Chondrocyte (in vitro differentiated cells): ENCODE results near the gene AGO4. TPM values are rescaled to one million over a fixed set of nuclear protein-coding genes. Genes with fewer than 3 reads are reported as not detected.

Experiments
- DNase-seq: peaks from one replicate; pipeline ENCODE4 v3.0.0; 2021; ENCODE audit warnings: mixed read lengths, low spot score
- H3K27ac Mint-ChIP-seq: one replicate; pipeline ENCODE4 v1.8.0; 2021; ENCODE audit warnings: mild to moderate bottlenecking, moderate library complexity, mixed read lengths; ENCODE audit not compliant: unreplicated experiment
- H3K27me3 Mint-ChIP-seq: 2 replicates; pipeline ENCODE4 v1.8.0; 2021; ENCODE audit warnings: low read depth, mixed read lengths
- H3K36me3 Mint-ChIP-seq: 2 replicates; pipeline ENCODE4 v1.8.0; 2021; ENCODE audit warnings: low read depth, mixed read lengths
- H3K4me1 Mint-ChIP-seq: 2 replicates; pipeline ENCODE4 v1.8.0; 2021; ENCODE audit warnings: low read depth, mild to moderate bottlenecking, mixed read lengths
- H3K4me3 Mint-ChIP-seq: one replicate; pipeline ENCODE4 v1.8.0; 2021; ENCODE audit warnings: mild to moderate bottlenecking, moderate library complexity, mixed read lengths; ENCODE audit not compliant: unreplicated experiment
- H3K9me3 Mint-ChIP-seq: 2 replicates; pipeline ENCODE4 v1.8.0; 2021; ENCODE audit warnings: low read depth, mixed read lengths
- CTCF ChIP-seq: fragments of 200-600 bp; sonication (generic); IDR thresholded peaks from 2 replicates; pipeline ENCODE4 v1.5.0; 2021; ENCODE audit warnings: antibody characterized with exemption, mild to moderate bottlenecking, moderate library complexity
- total RNA-seq: library from RNA; stranded (reverse); gene quantifications from 3 replicates; pipeline ENCODE4 v1.2.1, GENCODE V29; 2021

Gene AGO4
- total RNA-seq, 1 donor from 2014 or later: 11.8 TPM

GRCh38 chr1:35838693-35839245 is 31.0 kb downstream of the AGO4 start:
- Mint-ChIP-seq H3K4me3 (no peak overlapping the region), H3K27ac (no peak overlapping the region), H3K36me3 (peaks cover 48% of the 10 kb centered on the region)

GRCh38 chr1:35844826-35845225 is 37.0 kb downstream of the AGO4 start:
- peaks cover 27% of the 10 kb centered on the region for H3K36me3 Mint-ChIP-seq
- no peak for DNase-seq
- no peak overlapping the region for H3K27ac Mint-ChIP-seq
- peaks cover 15% of the 10 kb centered on the region for H3K4me1 Mint-ChIP-seq
- no peak overlapping the region for H3K4me3 Mint-ChIP-seq
- TF ChIP-seq CTCF: no peak
- no peaks in the 10 kb centered on the region for H3K9me3 Mint-ChIP-seq
- no peaks in the 10 kb centered on the region for H3K27me3 Mint-ChIP-seq

More at GRCh38 chr1:35838693-35839245, 31.0 kb downstream of the AGO4 start:
- TF ChIP-seq CTCF: no peak
- Mint-ChIP-seq H3K9me3 (peaks cover 4% of the 10 kb centered on the region), H3K4me1 (no peaks in the 10 kb centered on the region), H3K27me3 (no peaks in the 10 kb centered on the region)
- DNase-seq: no peak

DNA sequence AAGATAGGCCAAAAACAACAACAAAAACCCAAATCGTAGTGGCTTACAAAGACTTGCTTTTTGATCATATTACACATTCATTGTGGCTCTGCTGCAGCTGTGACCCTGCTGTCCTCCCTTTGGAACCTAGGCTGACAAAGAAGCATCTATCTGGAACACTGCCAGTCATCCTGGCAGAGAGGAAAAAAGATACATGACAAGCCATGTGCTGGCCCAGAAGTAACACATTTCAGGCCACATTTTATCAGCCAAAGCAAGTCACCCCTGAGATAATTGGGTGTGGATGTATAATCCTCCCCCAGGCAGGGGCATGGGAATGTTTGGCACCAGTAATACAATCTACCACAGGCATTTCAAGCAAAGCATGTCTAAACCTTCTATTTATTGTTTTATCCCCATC is 38.0 kb downstream of the AGO4 start:
- H3K4me1 Mint-ChIP-seq: peaks cover 24% of the 10 kb centered on the region
- H3K36me3 Mint-ChIP-seq: peaks cover 33% of the 10 kb centered on the region
- no peaks in the 10 kb centered on the region for H3K27me3 Mint-ChIP-seq
- H3K4me3 Mint-ChIP-seq: no peak overlapping the region
- H3K27ac Mint-ChIP-seq: no peak overlapping the region
- TF ChIP-seq CTCF: no peak
- DNase-seq: no peak
- no peaks in the 10 kb centered on the region for H3K9me3 Mint-ChIP-seq

DNA sequence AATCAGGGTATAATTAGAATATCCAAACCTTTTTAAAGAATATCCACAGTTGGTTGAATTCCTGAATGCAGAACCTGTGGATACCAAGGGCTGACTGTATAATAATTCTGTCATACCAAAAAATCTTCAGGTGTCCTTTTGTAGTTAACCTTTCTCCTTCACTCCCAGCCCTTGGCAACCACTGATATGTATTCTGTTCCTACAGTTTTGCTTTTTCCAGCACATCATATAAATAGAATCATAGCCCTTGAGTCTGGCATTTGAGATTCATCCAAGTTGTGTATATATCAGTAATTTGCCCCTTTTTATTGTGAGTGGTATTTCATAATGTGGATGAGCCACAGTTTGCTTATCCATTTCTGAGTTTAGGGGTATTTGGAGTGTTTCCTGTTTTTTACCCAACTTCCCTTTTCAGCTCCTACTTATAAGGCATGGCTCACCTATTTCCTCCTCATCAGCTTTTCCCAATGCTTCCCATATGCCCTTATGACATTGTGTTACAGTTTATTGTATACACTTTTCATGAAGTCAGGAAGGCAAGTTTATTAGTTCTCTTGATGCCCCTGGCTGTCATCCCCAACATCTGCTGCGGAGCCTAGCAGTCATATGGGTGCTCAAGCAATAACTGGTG is 40.2 kb downstream of the AGO4 start:
- no peaks in the 10 kb centered on the region for H3K9me3 Mint-ChIP-seq
- no peak overlapping the region for H3K4me3 Mint-ChIP-seq
- TF ChIP-seq CTCF: no peak
- H3K27ac Mint-ChIP-seq: no peak overlapping the region
- peaks cover 41% of the 10 kb centered on the region for H3K4me1 Mint-ChIP-seq
- DNase-seq: no peak
- peaks cover 26% of the 10 kb centered on the region for H3K36me3 Mint-ChIP-seq
- no peaks in the 10 kb centered on the region for H3K27me3 Mint-ChIP-seq

DNA sequence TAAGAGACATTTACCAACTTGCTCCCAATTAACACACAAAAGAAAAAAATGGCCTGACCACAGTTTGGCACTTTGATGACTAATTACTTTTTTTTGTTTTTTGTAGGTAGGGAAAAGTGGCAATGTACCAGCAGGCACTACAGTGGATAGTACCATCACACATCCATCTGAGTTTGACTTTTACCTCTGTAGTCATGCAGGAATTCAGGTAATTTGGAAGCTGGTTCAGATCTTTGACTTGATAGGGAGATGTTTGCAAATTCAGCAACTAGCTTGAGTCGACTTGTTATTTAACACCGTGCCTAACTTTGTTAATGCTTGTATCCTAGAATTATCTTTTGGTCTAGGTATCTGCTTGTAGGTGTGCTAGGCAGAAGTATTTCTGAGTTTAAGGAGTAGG is 42.2 kb downstream of the AGO4 start:
- no peak for DNase-seq
- no peak overlapping the region for H3K4me3 Mint-ChIP-seq
- H3K27me3 Mint-ChIP-seq: no peaks in the 10 kb centered on the region
- no peak overlapping the region for H3K27ac Mint-ChIP-seq
- no peaks in the 10 kb centered on the region for H3K9me3 Mint-ChIP-seq
- TF ChIP-seq CTCF: no peak
- H3K4me1 Mint-ChIP-seq: peaks cover 41% of the 10 kb centered on the region
- peaks cover 27% of the 10 kb centered on the region for H3K36me3 Mint-ChIP-seq
